ENCODE results near the gene FBP2. TPM values are rescaled to one million over a fixed set of nuclear protein-coding genes. Genes with fewer than 3 reads are reported as not detected.

The FBP2 gene
- total RNA-seq, 1 donor from 2014 or later: not detected

GRCh38 chr9:94526951-94527350 is 66.7 kb downstream of the FBP2 start:
- H3K27ac Mint-ChIP-seq: no peak overlapping the region
- no peak for ATAC-seq (ENCODE audit: low read depth)
- ChIA-PET POLR2A (no interaction called here), CTCF (no interaction called here)
- H3K36me3 Mint-ChIP-seq (ENCODE audit: low read depth): no peaks in the 10 kb centered on the region
- peaks cover 12% of the 10 kb centered on the region for H3K27me3 Mint-ChIP-seq
- TF ChIP-seq CTCF (IDR thresholded peaks at IDR 0.05): no peak
- intact Hi-C loops (cut with micrococcal nuclease): no loop called here
- no peaks in the 10 kb centered on the region for H3K4me1 Mint-ChIP-seq
- DNase-seq: no peak
- H3K9me3 Mint-ChIP-seq: no peaks in the 10 kb centered on the region
- H3K4me3 Mint-ChIP-seq: no peak overlapping the region

GRCh38 chr9:94526271-94526670 is 67.4 kb downstream of the FBP2 start:
- POLR2A ChIA-PET: no interaction called here
- peaks cover 9% of the 10 kb centered on the region for H3K27me3 Mint-ChIP-seq
- no peaks in the 10 kb centered on the region for H3K4me1 Mint-ChIP-seq
- CTCF ChIA-PET: no interaction called here
- ATAC-seq (ENCODE audit: low read depth) (no peak), DNase-seq (no peak)
- intact Hi-C loops (cut with micrococcal nuclease): no loop called here
- TF ChIP-seq CTCF (IDR thresholded peaks at IDR 0.05): no peak
- no peaks in the 10 kb centered on the region for H3K9me3 Mint-ChIP-seq
- H3K36me3 Mint-ChIP-seq (ENCODE audit: low read depth): no peaks in the 10 kb centered on the region
- H3K27ac Mint-ChIP-seq: no peak overlapping the region
- H3K4me3 Mint-ChIP-seq: no peak overlapping the region

- intact Hi-C loops (cut with micrococcal nuclease): no loop called here
- DNase-seq (no peak), ATAC-seq (ENCODE audit: low read depth) (no peak)
- CTCF ChIA-PET: no interaction called here
- Mint-ChIP-seq H3K9me3 (no peaks in the 10 kb centered on the region), H3K4me1 (no peaks in the 10 kb centered on the region), H3K36me3 (ENCODE audit: low read depth) (no peaks in the 10 kb centered on the region), H3K4me3 (no peak overlapping the region), H3K27me3 (peaks cover 9% of the 10 kb centered on the region), H3K27ac (no peak overlapping the region)
- POLR2A ChIA-PET: no interaction called here
- no peak for TF ChIP-seq CTCF (IDR thresholded peaks at IDR 0.05)
Observed at GRCh38 chr9:94525396-94526035, 68.1 kb downstream of the FBP2 start.

- ChIA-PET POLR2A (interaction anchor here (0.6 kb wide), 1 partner anchor 15 kb away, joined by 3 read pairs; no protein-coding TSS in a partner anchor), CTCF (no interaction called here)
- H3K27ac Mint-ChIP-seq: no peak overlapping the region
- H3K9me3 Mint-ChIP-seq: no peaks in the 10 kb centered on the region
- ATAC-seq (ENCODE audit: low read depth) (no peak), DNase-seq (no peak)
- H3K36me3 Mint-ChIP-seq (ENCODE audit: low read depth): no peaks in the 10 kb centered on the region
- peaks cover 3% of the 10 kb centered on the region for H3K27me3 Mint-ChIP-seq
- no peak for TF ChIP-seq CTCF (IDR thresholded peaks at IDR 0.05)
- H3K4me3 Mint-ChIP-seq: no peak overlapping the region
- no peaks in the 10 kb centered on the region for H3K4me1 Mint-ChIP-seq
- intact Hi-C loops (cut with micrococcal nuclease): no loop called here
Observed at GRCh38 chr9:94517254-94517653, 76.4 kb downstream of the FBP2 start.

- DNase-seq: no peak
- Mint-ChIP-seq H3K4me1 (peaks cover 2% of the 10 kb centered on the region), H3K36me3 (ENCODE audit: low read depth) (no peaks in the 10 kb centered on the region), H3K27me3 (peaks cover 4% of the 10 kb centered on the region), H3K9me3 (no peaks in the 10 kb centered on the region), H3K4me3 (no peak overlapping the region), H3K27ac (no peak overlapping the region)
- no peak for TF ChIP-seq CTCF (IDR thresholded peaks at IDR 0.05)
- no peak for ATAC-seq (ENCODE audit: low read depth)
- intact Hi-C loops (cut with micrococcal nuclease): no loop called here
- CTCF ChIA-PET: no interaction called here
- POLR2A ChIA-PET: no interaction called here
Observed at GRCh38 chr9:94514722-94515121, 78.9 kb downstream of the FBP2 start.

All from activated B cell treated with CpG ODN at 0.5 μM for 24 hours (primary cell).